ENCODE measurements around the gene UNC5A. TPM values are rescaled to one million over a fixed set of nuclear protein-coding genes. Genes with fewer than 3 reads are reported as not detected.
A peak's percentile ranks its signal among the peaks of the same experiment; 100 is the strongest.

UNC5A gene
- total RNA-seq, 2 experiments from 2014 or later = not detected

GRCh38 chr5:176797456-176798050 is 12.8 kb upstream of the UNC5A start:
- no peak overlapping the region for H3K27ac Mint-ChIP-seq
- no peak overlapping the region for H3K4me3 Mint-ChIP-seq
- ChIA-PET CTCF (interaction anchor here (1.0 to 1.5 kb wide), 2 partner anchors 137 to 317 kb away, joined by 3 read pairs; no protein-coding TSS in a partner anchor), POLR2A (no interaction called here)
- ATAC-seq (no peak), DNase-seq (no peak)
- no peaks in the 10 kb centered on the region for H3K36me3 Mint-ChIP-seq (ENCODE audit: low read depth)
- H3K4me1 Mint-ChIP-seq (ENCODE audit: low read depth) = no peaks in the 10 kb centered on the region
- H3K9me3 Mint-ChIP-seq (ENCODE audit: insufficient read depth) = no peaks in the 10 kb centered on the region
- H3K27me3 Mint-ChIP-seq (ENCODE audit: low read depth) = peaks cover 21% of the 10 kb centered on the region

GRCh38 chr5:176798086-176798876 is 12.1 kb upstream of the UNC5A start:
- H3K9me3 Mint-ChIP-seq (ENCODE audit: insufficient read depth) = no peaks in the 10 kb centered on the region
- H3K4me3 Mint-ChIP-seq = no peak overlapping the region
- DNase-seq (no peak), ATAC-seq (no peak)
- peaks cover 21% of the 10 kb centered on the region for H3K27me3 Mint-ChIP-seq (ENCODE audit: low read depth)
- H3K27ac Mint-ChIP-seq = no peak overlapping the region
- no peaks in the 10 kb centered on the region for H3K36me3 Mint-ChIP-seq (ENCODE audit: low read depth)
- ChIA-PET CTCF (interaction anchor here (1.0 to 1.5 kb wide), 2 partner anchors 138 to 316 kb away, joined by 3 read pairs; no protein-coding TSS in a partner anchor), POLR2A (interaction anchor here (0.7 kb wide), 1 partner anchor 25 kb away, joined by 3 read pairs; no protein-coding TSS in a partner anchor)
- H3K4me1 Mint-ChIP-seq (ENCODE audit: low read depth) = no peaks in the 10 kb centered on the region

DNA sequence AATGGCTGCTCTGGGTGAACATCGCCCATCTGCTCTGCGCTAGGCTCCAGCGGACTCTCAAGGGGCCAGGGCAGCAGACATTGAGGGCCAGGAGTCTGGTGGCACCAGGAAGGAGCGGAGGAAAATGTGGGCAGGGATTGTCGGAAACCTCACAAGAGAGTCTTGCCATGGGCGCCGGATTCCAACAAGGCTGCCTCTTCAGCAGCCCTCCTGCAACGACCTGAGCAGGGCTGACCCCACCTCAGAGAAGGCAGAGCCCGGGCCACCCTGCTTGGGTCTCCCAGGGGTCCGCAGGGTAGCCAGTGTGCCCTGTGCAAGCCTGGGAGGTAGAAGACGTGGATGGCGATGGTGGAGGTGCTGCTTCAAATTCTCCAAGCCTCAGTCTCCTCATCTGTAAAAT is 11.4 kb upstream of the UNC5A start:
- no peak overlapping the region for H3K4me3 Mint-ChIP-seq
- no peak overlapping the region for H3K27ac Mint-ChIP-seq
- ChIA-PET POLR2A (no interaction called here), CTCF (no interaction called here)
- H3K27me3 Mint-ChIP-seq (ENCODE audit: low read depth) = peaks cover 18% of the 10 kb centered on the region
- DNase-seq = no peak
- ATAC-seq = no peak
- H3K36me3 Mint-ChIP-seq (ENCODE audit: low read depth) = no peaks in the 10 kb centered on the region
- no peaks in the 10 kb centered on the region for H3K9me3 Mint-ChIP-seq (ENCODE audit: insufficient read depth)
- no peaks in the 10 kb centered on the region for H3K4me1 Mint-ChIP-seq (ENCODE audit: low read depth)

DNA sequence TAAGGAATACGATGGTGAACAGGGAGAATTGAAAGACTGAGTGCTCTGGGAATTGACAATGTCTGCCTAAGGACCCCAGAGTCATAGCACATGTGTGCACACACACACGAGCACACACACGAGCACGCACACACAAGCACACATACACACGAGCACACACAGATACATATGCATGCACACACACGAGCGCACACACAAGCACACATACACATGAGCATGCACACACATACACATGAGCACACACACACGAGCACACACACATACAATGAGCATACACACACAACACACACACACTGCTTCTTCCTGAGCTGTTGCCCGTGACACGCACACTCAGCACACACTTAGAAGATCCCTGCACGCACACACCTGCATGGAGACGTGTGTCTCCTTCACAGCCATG is 10.9 kb upstream of the UNC5A start:
- ATAC-seq (no peak), DNase-seq (no peak)
- POLR2A ChIA-PET = no interaction called here
- H3K36me3 Mint-ChIP-seq (ENCODE audit: low read depth) = no peaks in the 10 kb centered on the region
- no peak overlapping the region for H3K4me3 Mint-ChIP-seq
- H3K27me3 Mint-ChIP-seq (ENCODE audit: low read depth) = peaks cover 18% of the 10 kb centered on the region
- CTCF ChIA-PET = no interaction called here
- H3K9me3 Mint-ChIP-seq (ENCODE audit: insufficient read depth) = no peaks in the 10 kb centered on the region
- H3K4me1 Mint-ChIP-seq (ENCODE audit: low read depth) = no peaks in the 10 kb centered on the region
- no peak overlapping the region for H3K27ac Mint-ChIP-seq

GRCh38 chr5:176800024-176800423 is 10.3 kb upstream of the UNC5A start:
- Mint-ChIP-seq H3K36me3 (ENCODE audit: low read depth) (no peaks in the 10 kb centered on the region), H3K27ac (no peak overlapping the region), H3K27me3 (ENCODE audit: low read depth) (peaks cover 18% of the 10 kb centered on the region), H3K9me3 (ENCODE audit: insufficient read depth) (no peaks in the 10 kb centered on the region), H3K4me3 (no peak overlapping the region), H3K4me1 (ENCODE audit: low read depth) (no peaks in the 10 kb centered on the region)
- ATAC-seq (no peak), DNase-seq (no peak)
- ChIA-PET POLR2A (no interaction called here), CTCF (no interaction called here)

GRCh38 chr5:176802116-176802784 is 8.1 kb upstream of the UNC5A start:
- no peak overlapping the region for H3K4me3 Mint-ChIP-seq
- peaks cover 10% of the 10 kb centered on the region for H3K27me3 Mint-ChIP-seq (ENCODE audit: low read depth)
- POLR2A ChIA-PET = no interaction called here
- DNase-seq (no peak), ATAC-seq (no peak)
- CTCF ChIA-PET = interaction anchor here (0.8 kb wide), 1 partner anchor 142 kb away, joined by 3 read pairs; no protein-coding TSS in a partner anchor
- no peaks in the 10 kb centered on the region for H3K4me1 Mint-ChIP-seq (ENCODE audit: low read depth)
- H3K9me3 Mint-ChIP-seq (ENCODE audit: insufficient read depth) = no peaks in the 10 kb centered on the region
- no peaks in the 10 kb centered on the region for H3K36me3 Mint-ChIP-seq (ENCODE audit: low read depth)
- no peak overlapping the region for H3K27ac Mint-ChIP-seq

DNA sequence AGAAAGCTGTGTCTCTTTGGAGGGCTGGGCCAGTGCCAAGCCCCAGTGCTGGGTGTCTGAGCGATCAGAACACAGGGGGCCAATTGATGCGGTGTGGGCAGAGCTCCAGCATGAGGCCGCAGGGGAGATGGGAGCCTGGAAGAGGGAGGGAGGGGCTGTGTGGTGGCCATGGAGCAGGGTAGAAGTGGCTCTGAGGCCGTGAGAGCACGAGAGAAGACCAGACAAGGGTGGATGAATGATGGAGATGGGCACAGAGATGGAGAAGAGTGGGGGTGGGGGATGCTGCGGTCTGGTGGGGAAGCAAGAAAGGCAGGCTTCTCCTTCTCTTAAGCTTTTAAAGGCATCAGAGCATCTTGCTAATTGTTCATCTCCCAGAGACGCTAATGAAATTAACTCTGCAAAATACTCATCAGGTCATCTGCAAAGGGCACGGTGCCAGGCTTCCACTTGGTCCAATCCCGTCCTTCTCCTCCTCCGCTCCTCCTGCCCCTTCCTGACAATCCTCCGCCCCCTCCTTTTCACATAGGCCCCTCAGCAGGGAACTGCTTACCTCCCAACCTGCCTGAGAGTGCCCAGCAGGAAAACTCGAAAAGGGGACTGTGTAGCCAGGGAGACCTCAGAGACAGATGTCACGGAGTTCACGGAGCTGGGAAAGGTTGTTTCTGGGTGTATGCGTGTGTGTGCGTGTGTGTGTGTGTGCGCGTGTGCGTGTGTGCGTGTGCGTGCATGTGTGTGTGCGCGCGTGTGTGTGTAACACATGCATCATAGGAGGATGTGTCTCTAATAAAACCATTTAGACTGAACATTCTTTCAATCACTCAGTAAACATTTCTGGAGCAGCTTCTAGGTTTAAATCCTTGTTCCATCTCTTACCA is 7.1 kb upstream of the UNC5A start:
- Mint-ChIP-seq H3K27ac (no peak overlapping the region), H3K4me3 (no peak overlapping the region), H3K4me1 (ENCODE audit: low read depth) (no peaks in the 10 kb centered on the region), H3K9me3 (ENCODE audit: insufficient read depth) (no peaks in the 10 kb centered on the region), H3K27me3 (ENCODE audit: low read depth) (peaks cover 16% of the 10 kb centered on the region), H3K36me3 (ENCODE audit: low read depth) (no peaks in the 10 kb centered on the region)
- ChIA-PET POLR2A (interaction anchor here (0.5 kb wide), 1 partner anchor 11 kb away, joined by 3 read pairs; no protein-coding TSS in a partner anchor), CTCF (interaction anchor here (0.8 kb wide), 1 partner anchor 143 kb away, joined by 3 read pairs; no protein-coding TSS in a partner anchor)
- ATAC-seq (no peak), DNase-seq (no peak)

DNA sequence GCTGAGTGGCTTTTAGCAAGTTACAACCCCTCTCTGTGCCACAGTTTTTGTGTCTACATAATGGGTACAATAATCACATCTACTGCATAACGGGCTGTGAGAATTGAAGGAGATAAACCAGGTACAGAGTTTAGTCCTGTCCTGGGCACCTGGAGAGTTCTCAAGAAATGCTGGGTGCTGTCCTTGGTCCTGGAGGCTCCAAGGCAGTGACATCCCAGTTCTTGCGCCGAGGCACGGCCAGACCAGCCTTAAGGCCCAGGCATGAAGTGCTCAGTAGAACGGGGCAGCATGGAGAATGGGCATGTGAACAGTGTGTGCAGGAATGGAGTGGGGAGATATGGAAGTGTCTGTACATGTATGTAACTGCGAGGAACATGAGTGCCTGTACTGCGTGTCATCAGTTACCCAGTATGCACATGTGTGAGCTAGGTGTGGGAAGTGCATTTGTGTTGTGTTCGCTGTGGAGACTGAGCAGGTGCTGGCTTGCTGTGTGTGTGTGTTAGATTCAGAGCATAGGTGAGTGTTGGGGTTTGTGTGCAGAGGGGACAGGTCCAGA is 6.3 kb upstream of the UNC5A start:
- ChIA-PET POLR2A (interaction anchor here (0.5 kb wide), 1 partner anchor 12 kb away, joined by 3 read pairs; no protein-coding TSS in a partner anchor), CTCF (no interaction called here)
- Mint-ChIP-seq H3K9me3 (ENCODE audit: insufficient read depth) (no peaks in the 10 kb centered on the region), H3K27ac (no peak overlapping the region), H3K4me3 (no peak overlapping the region), H3K27me3 (ENCODE audit: low read depth) (peaks cover 22% of the 10 kb centered on the region), H3K36me3 (ENCODE audit: low read depth) (no peaks in the 10 kb centered on the region), H3K4me1 (ENCODE audit: low read depth) (peaks cover under 1% of the 10 kb centered on the region)
- DNase-seq (peak; percentile 52), ATAC-seq (no peak)

DNA sequence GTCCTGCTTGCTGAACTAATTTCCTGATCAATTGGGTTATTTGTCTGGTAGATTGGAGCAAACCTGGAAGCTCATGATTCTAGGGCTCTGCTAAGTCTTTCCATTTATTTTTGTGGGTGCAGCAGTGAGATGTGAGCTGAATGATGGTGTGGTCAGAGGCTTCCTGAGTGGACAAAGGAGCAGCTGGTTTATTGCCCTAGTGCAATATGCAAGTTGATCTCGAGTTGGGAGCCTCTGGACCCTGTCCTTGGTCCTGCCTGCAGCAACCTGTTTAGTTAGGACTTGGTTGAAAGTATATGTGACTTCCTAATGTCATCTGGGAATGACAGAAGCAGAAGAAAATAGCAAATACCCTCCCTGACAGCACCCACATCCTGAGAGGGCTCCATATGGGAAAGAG is 4.2 kb upstream of the UNC5A start:
- POLR2A ChIA-PET = no interaction called here
- ATAC-seq = no peak
- Mint-ChIP-seq H3K4me1 (ENCODE audit: low read depth) (peaks cover 9% of the 10 kb centered on the region), H3K27ac (no peak overlapping the region), H3K27me3 (ENCODE audit: low read depth) (peaks cover 31% of the 10 kb centered on the region), H3K36me3 (ENCODE audit: low read depth) (no peaks in the 10 kb centered on the region), H3K9me3 (ENCODE audit: insufficient read depth) (no peaks in the 10 kb centered on the region), H3K4me3 (no peak overlapping the region)
- DNase-seq = no peak
- CTCF ChIA-PET = no interaction called here

DNA sequence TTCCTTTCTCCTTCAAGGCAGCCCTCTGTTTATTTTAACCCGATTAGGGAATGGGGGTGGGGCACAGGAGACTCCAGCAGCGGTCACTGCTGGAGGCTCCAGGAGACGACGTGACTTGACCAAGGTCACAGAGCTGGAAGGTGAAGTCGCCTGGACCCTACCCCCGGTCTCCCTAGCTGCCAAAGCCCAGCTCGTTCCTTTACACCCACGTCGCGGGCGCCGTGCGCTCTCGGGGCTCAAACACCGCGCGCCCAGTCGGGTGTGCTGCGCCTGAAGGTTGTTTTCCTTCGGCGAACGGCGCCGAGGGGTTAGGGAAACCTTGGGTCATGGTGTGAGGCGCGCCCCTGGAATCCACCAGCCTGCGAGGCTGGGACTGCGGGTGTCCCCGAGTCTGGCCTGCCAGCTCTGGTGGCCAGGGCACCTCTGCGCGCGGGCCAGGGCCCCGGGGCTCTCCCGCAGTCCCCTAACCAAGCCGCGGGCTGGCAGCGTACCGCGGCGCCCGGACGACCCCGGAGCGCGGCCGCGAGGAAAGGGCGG is 747 bp upstream of the UNC5A start:
- POLR2A ChIA-PET = interaction anchor here (0.6 kb wide), 1 partner anchor 56 kb away, joined by 3 read pairs; no protein-coding TSS in a partner anchor
- ATAC-seq = no peak
- Mint-ChIP-seq H3K4me3 (no peak overlapping the region), H3K27ac (no peak overlapping the region), H3K4me1 (ENCODE audit: low read depth) (peaks cover 9% of the 10 kb centered on the region), H3K36me3 (ENCODE audit: low read depth) (no peaks in the 10 kb centered on the region), H3K27me3 (ENCODE audit: low read depth) (peaks cover 55% of the 10 kb centered on the region), H3K9me3 (ENCODE audit: insufficient read depth) (no peaks in the 10 kb centered on the region)
- no peak for DNase-seq
- CTCF ChIA-PET = no interaction called here
